Neural crest cell (in vitro differentiated cells): ENCODE measurements around the gene FALEC. TPM values are rescaled to one million over a fixed set of nuclear protein-coding genes. Genes with fewer than 3 reads are reported as not detected.

Source experiments
- DNase-seq: peaks from one replicate; pipeline ENCODE4 v3.0.0; 2021; ENCODE audit warnings: low read depth, mixed read lengths, low spot score
- H3K27ac Mint-ChIP-seq: one replicate; pipeline ENCODE4 v1.8.0; 2021; ENCODE audit warnings: mild to moderate bottlenecking, mixed read lengths; ENCODE audit not compliant: unreplicated experiment
- H3K27me3 Mint-ChIP-seq: 2 replicates; pipeline ENCODE4 v1.8.0; 2021; ENCODE audit warnings: low read depth, mild to moderate bottlenecking, mixed read lengths
- H3K36me3 Mint-ChIP-seq: 2 replicates; pipeline ENCODE4 v1.8.0; 2021; ENCODE audit warnings: low read depth, mild to moderate bottlenecking, mixed read lengths
- H3K4me1 Mint-ChIP-seq: 2 replicates; pipeline ENCODE4 v1.8.0; 2021; ENCODE audit warnings: mixed read lengths
- H3K4me3 Mint-ChIP-seq: one replicate; pipeline ENCODE4 v1.8.0; 2021; ENCODE audit warnings: mild to moderate bottlenecking, mixed read lengths
- H3K9me3 Mint-ChIP-seq: 2 replicates; pipeline ENCODE4 v1.8.0; 2021; ENCODE audit warnings: mixed read lengths
- total RNA-seq: library from RNA; stranded (reverse); gene quantifications from 2 replicates; pipeline ENCODE4 v1.2.1, GENCODE V29; 2021
- TF ChIP-seq, protein P1 (sequence below): fragments of 200-600 bp; sonication (generic); conservative IDR thresholded peaks from 2 replicates; pipeline ENCODE4 v1.5.0; 2021; ENCODE audit warnings: antibody characterized with exemption, mild to moderate bottlenecking

FALEC gene
- total RNA-seq, 1 donor from 2014 or later, result 1.3 TPM

DNA sequence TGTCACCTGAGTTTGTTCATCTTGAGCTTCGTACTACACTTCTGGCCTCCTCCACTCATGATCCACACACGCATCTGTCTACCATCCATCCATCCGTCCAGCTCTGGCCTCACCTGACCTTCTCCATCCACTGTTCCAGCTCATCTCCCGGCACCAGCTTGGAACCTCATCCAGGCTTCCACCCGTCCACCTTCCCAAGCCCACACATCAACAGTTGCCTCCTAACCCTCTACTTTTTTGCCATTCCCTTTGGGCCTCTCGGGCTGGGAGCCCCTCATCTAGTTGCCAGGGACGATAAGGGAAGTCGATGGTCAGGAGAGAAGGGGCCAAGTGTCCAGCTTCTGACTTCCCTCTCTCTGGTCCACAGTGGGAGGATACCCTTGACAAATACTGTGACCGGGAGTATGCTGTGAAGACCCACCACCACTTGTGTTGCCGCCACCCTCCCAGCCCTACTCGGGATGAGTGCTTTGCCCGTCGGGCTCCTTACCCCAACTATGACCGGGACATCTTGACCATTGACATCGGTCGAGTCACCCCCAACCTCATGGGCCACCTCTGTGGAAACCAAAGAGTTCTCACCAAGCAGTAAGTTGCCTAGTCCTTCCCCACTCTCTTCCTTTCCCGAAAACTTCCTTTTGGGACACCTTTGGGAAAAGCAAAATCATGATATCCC lies 3.4 kb upstream of the FALEC start:
- peak overlapping the region; percentile 28 for H3K27ac Mint-ChIP-seq

DNA sequence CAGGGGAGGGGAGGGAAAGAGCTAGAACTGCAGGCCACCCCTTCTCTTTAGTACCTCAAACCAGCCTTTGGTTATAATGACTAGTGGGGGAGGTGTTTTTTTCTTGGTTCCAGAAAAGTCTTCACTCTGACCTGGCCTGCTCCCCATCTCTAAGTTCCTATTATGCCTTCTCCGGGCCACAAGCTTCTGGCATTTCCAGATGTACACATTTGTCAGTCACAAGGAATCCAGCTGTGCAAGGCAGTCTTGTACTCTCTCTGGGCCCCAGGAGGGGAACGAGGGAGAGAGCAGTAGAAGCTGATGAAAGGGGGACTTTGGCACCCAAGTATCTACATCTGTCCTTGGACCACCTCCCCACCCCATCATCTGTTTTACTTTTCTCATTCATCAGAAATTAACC lies 2.7 kb upstream of the FALEC start:
- H3K9me3 Mint-ChIP-seq, result no peaks in the 10 kb centered on the region
- H3K4me3 Mint-ChIP-seq, result peak overlapping the region; percentile 19
- H3K4me1 Mint-ChIP-seq, result peaks cover 32% of the 10 kb centered on the region
- TF ChIP-seq, protein P1, sequence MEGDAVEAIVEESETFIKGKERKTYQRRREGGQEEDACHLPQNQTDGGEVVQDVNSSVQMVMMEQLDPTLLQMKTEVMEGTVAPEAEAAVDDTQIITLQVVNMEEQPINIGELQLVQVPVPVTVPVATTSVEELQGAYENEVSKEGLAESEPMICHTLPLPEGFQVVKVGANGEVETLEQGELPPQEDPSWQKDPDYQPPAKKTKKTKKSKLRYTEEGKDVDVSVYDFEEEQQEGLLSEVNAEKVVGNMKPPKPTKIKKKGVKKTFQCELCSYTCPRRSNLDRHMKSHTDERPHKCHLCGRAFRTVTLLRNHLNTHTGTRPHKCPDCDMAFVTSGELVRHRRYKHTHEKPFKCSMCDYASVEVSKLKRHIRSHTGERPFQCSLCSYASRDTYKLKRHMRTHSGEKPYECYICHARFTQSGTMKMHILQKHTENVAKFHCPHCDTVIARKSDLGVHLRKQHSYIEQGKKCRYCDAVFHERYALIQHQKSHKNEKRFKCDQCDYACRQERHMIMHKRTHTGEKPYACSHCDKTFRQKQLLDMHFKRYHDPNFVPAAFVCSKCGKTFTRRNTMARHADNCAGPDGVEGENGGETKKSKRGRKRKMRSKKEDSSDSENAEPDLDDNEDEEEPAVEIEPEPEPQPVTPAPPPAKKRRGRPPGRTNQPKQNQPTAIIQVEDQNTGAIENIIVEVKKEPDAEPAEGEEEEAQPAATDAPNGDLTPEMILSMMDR, result no peak
- H3K36me3 Mint-ChIP-seq, result no peaks in the 10 kb centered on the region
- H3K27me3 Mint-ChIP-seq, result peaks cover 4% of the 10 kb centered on the region
- H3K27ac Mint-ChIP-seq, result peak overlapping the region; percentile 28
- DNase-seq, result no peak

More for the DNA sequence above, 3.4 kb upstream of the FALEC start:
- peak overlapping the region; percentile 19 for H3K4me3 Mint-ChIP-seq
- no peaks in the 10 kb centered on the region for H3K9me3 Mint-ChIP-seq
- TF ChIP-seq, protein P1, result no peak
- peaks cover 36% of the 10 kb centered on the region for H3K4me1 Mint-ChIP-seq
- H3K27me3 Mint-ChIP-seq, result peaks cover 4% of the 10 kb centered on the region
- H3K36me3 Mint-ChIP-seq, result no peaks in the 10 kb centered on the region
- DNase-seq, result no peak

DNA sequence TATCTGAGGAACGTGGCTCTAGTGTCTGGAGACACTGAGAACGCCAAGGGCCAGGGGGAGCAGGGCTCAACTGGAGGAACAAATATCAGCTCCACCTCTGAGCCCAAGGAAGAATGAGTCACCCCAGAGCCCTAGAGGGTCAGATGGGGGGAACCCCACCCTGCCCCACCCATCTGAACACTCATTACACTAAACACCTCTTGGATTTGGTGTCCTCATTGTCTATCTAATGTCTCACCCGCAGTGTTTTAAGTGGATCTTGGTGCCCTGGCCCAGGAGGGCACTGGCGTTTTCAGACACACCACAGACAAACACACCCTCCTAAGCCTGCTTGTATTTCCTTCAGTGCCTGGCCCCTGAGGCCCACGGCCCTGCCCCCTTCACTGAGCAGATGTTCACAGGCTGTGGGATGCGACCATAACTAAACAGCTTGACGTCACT lies 2.2 kb upstream of the FALEC start:
- Mint-ChIP-seq H3K9me3 (no peaks in the 10 kb centered on the region), H3K27me3 (peaks cover 4% of the 10 kb centered on the region), H3K4me1 (peaks cover 27% of the 10 kb centered on the region), H3K4me3 (peak overlapping the region; percentile 96), H3K36me3 (no peaks in the 10 kb centered on the region), H3K27ac (no peak overlapping the region)
- DNase-seq, result no peak
- TF ChIP-seq, protein P1, result no peak

DNA sequence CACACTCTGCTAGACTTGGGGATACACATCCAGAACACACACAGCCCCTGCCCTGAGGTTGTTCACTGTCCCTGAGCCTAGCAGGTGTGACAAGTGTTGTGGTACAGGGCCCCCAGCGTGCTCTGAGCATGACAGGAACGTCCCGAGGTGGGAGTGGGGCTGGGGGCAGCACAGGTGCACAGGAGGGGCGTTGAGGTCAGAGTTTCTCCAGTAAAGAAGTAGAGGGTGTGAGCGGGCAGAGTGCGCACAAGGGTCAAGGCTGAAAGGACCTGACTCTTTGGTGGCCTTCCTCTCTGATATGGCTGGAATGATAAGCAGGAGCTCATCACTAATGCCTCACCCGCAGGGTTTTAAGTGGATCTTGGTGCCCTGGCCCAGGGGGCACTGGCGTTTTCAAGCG lies 1.3 kb upstream of the FALEC start:
- Mint-ChIP-seq H3K27ac (no peak overlapping the region), H3K4me1 (peaks cover 23% of the 10 kb centered on the region), H3K4me3 (peak overlapping the region; percentile 96), H3K9me3 (no peaks in the 10 kb centered on the region), H3K36me3 (no peaks in the 10 kb centered on the region), H3K27me3 (peaks cover 4% of the 10 kb centered on the region)
- TF ChIP-seq, protein P1, result no peak
- no peak for DNase-seq

DNA sequence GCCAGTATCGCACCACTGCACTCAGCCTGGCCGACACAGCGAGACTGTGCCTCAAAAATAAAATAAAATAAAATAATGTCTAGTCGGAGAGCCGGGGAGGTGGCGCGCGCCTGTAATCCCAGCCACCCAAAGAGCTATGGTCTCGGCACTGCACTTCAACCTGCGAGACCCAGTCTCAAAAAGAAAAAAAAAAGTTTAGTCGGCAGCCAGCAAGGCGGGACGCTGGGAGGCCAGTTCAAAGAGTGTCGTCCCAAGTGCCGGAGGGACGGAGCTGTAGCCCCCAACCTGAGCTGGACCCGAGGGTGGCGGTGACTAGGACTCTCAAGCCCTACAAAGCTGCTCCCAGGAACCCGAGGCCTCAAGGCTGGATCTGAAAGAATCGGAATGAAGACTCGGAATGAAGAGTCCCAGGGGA lies 632 bp upstream of the FALEC start:
- Mint-ChIP-seq H3K4me1 (peaks cover 23% of the 10 kb centered on the region), H3K36me3 (no peaks in the 10 kb centered on the region), H3K9me3 (no peaks in the 10 kb centered on the region), H3K4me3 (peak overlapping the region; percentile 96), H3K27me3 (peaks cover 4% of the 10 kb centered on the region), H3K27ac (peak overlapping the region; percentile 88)
- no peak for DNase-seq
- TF ChIP-seq, protein P1, result no peak
